ENCODE measurements around the gene TBC1D4. TPM values are rescaled to one million over a fixed set of nuclear protein-coding genes. Genes with fewer than 3 reads are reported as not detected.
"Not testable (repeated sequence)": the region's sequence is repeated elsewhere in the genome, so short reads cannot be mapped to it uniquely, and the experiment has no call there.

Gene TBC1D4
- total RNA-seq, 1 experiment from 2014 or later = 5.5 TPM

DNA sequence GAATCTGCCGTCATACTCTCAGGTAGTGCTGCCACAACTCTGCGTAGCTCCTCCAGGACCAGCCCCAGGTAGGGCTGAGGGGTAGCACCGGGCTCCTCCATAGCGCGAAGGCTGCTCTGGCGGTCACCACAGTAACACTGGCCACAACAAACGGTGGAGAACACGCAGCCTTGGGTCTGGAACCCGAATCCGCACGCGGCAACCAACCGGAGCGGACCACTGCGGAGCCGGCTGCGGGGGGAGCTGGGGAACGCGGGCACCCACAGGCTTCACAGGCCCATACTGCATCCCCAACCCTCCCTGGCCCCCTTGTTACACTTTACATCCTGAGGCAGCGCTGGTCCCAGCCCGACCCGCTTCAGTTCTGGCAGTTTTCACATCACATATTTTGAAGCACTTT is 241.7 kb downstream of the TBC1D4 start:
- H3K36me3 ChIP-seq (ENCODE audit: control insufficient read depth, insufficient read depth, low read length); POLR2A ChIA-PET: not testable (repeated sequence)

DNA sequence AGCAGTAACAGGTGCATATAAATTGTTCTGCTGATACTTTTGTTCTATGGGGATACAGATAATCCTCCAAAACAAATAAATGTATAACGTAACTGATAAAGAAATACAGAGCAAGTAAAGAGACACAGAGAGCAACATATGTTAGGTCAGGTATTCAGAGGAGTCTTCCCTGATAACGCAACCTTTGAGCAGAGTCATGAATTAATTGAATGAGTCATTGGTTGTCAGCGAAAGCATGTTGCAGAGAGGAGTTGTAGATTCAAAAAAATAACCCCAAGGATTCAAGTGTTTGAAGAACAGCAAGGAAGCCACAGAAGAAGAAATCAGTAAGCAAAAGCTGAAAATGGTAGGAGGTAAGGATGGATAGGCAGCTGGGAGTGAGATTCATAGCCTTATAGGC is 245.2 kb downstream of the TBC1D4 start:
- TF ChIP-seq TCF7L2 (IDR thresholded peaks at IDR 0.05; ENCODE audit: low read depth, low read length) (no peak), POLR2AphosphoS5 (IDR thresholded peaks at IDR 0.05; ENCODE audit: low read depth, low read length) (no peak), SIN3A (IDR thresholded peaks at IDR 0.05; ENCODE audit: borderline replicate concordance, insufficient read depth, low read depth, low read length) (no peak), CTCF (IDR thresholded peaks at IDR 0.05) (no peak), REST (IDR thresholded peaks at IDR 0.05; ENCODE audit: insufficient read depth in 1 of 2, low read depth in 2 of 2, low read length in 1 of 2) (no peak)

More for the DNA sequence above, 241.7 kb downstream of the TBC1D4 start:
- H3K9me3 ChIP-seq (ENCODE audit: control insufficient read depth, insufficient read depth, low read depth, low read length); ATAC-seq; CTCF ChIA-PET; H3K4me1 ChIP-seq (ENCODE audit: control insufficient read depth, insufficient read depth, low read length); H3K4me3 ChIP-seq (ENCODE audit: low read depth in 2 of 2, low read length in 2 of 2); intact Hi-C loops (cut with micrococcal nuclease; ENCODE audit: unreplicated experiment); in situ Hi-C loops (cut with HindIII; ENCODE audit: low pct_unique_long_range_greater_than_20kb, low sequenced_read_pairs); H3K27me3 ChIP-seq (ENCODE audit: control insufficient read depth, insufficient read depth, low read length); DNase-seq (ENCODE audit: low read depth, low spot score); BruUV-seq (replicated peaks); H3K27ac ChIP-seq (ENCODE audit: low read length): not testable (repeated sequence)

More for the DNA sequence above, 245.2 kb downstream of the TBC1D4 start:
- ChIA-PET POLR2A (no interaction called here), CTCF (no interaction called here)
- ATAC-seq (no peak), DNase-seq (ENCODE audit: low read depth, low spot score) (no peak)
- Histone ChIP-seq H3K9me3 (ENCODE audit: control insufficient read depth, insufficient read depth, low read depth, low read length) (no peaks in the 10 kb centered on the region), H3K36me3 (ENCODE audit: control insufficient read depth, insufficient read depth, low read length) (no peaks in the 10 kb centered on the region), H3K4me3 (ENCODE audit: low read depth in 2 of 2, low read length in 2 of 2) (no peak overlapping the region), H3K27me3 (ENCODE audit: control insufficient read depth, insufficient read depth, low read length) (no peaks in the 10 kb centered on the region), H3K4me1 (ENCODE audit: control insufficient read depth, insufficient read depth, low read length) (no peaks in the 10 kb centered on the region), H3K27ac (ENCODE audit: low read length) (no peak overlapping the region)
- in situ Hi-C loops (cut with HindIII; ENCODE audit: low pct_unique_long_range_greater_than_20kb, low sequenced_read_pairs) (no loop called here), intact Hi-C loops (cut with micrococcal nuclease; ENCODE audit: unreplicated experiment) (no loop called here)
- BruUV-seq (replicated peaks) = no TSS peak

Other genes with a start within 250 kb of the TBC1D4 start
- gene COMMD6, start 55.7 kb upstream of the TBC1D4 start, total RNA-seq (2021; ENCODE audit: unreplicated experiment) = 97.4 TPM
- 29.3 TPM for gene UCHL3, start 67.6 kb upstream of the TBC1D4 start, total RNA-seq (2021; ENCODE audit: unreplicated experiment)
- gene LMO7, start 154.2 kb upstream of the TBC1D4 start, total RNA-seq (2021; ENCODE audit: unreplicated experiment) = 11.8 TPM

Data from Panc1 (cell line).